Fibroblast of skin of left quadriceps (primary cell): Measurements from ENCODE around the gene BDH1.
A peak's percentile ranks its signal among the peaks of the same experiment; 100 is the strongest.
"Not testable (repeated sequence)": the region's sequence is repeated elsewhere in the genome, so short reads cannot be mapped to it uniquely, and the experiment has no call there.

Experiments
- DNase-seq, 2 experiments: peaks; one replicate each; pipeline ENCODE4 v3.0.0-alpha.2; 2013; ENCODE audit warnings: low read depth in 2 of 2

Gene BDH1

DNA sequence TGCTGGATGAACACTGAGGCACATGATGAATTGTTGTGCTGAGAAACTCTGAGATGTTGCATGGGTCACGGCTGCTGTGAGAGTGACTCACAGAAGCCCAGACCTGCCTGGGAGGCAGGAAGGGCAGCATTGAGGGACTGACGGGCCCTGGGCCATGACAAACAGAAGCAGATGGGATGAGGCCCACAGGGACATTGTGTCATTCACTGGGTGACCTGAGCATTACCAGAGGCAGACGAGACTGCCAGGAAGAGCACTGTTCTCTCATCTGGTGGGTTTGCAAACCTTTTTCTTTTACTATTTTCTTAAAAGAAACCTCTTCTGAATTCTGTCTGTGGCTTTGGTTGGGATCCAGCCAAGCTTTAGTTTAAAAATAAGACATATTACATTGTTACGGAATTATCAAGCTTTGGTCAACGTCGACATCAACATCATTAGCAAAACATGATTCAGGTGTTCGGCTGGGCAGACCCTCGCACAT, 67.8 kb downstream of the BDH1 start:
- peak; percentile 73 to 80 for DNase-seq

DNA sequence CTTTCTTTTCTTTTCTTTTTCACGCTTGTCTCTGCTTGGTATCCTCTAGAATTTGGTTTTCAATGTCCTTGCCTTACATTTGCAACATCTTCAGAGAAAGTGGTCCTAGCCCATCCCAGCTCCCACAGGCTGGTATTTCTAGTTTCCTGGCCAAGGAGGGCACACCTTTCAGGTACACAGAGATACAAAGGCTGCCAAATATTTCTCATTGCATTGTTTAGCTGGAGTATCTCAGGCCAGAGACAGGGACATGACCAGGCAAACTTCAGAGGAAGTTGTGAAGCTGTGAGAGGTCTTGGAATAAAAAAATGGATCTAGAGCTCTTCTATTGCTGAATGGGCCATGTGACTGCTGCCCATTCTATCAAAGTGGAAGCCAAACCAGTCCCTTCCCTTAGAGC, 68.9 kb downstream of the BDH1 start:
- no peak for DNase-seq

DNA sequence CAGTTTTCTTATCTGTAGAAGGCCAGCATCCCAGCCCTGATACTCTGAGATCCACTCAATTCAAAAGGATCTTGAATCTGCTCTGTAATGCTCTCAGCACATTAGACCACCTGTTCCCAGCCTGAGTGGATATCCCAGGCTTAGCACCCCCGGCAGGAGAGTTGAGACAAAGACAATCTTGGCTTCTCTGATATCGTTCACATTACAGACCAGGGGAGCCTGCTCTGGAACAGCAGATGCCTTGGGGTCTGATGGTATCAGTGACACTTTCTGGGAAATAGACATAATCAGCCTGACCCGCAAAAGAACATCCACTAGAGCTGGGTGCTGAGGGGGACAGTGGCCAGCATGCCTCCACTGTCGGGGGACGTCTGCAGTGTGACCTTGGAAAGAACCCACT, 70.6 kb downstream of the BDH1 start:
- DNase-seq: no peak

DNA sequence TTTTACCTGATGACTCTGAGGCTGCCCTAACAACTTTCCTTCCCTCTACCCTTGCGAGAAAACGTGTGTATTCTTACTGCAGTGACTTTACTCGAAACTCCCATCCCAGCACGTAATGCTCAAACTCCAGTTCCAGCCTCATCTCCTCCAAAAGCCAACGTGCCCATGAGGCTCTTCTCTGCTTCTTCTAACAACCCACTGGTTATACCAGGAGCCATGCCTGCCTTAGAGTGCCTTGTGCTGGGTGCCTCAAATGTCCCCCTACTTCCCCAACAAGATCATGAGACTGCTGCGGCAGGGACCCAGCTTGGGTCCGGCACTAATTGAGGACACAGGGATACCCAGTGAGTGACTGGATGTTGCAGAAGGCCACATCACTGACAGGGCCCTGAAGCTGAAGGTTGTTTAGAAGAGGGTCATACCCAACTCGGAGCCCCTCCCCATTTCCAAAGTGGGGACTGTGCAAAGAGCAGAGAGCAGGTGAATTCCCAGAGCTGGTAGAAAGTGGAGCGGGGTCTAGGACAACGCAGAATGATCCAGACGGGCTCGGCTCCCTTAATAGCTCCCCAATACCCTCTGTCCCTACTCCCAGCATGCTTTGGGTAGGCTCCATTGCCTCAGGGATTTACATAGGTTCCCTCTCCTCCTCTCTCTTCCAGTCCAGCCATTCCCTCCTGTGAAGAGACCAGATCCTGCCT, 71.4 kb downstream of the BDH1 start:
- no peak for DNase-seq

DNA sequence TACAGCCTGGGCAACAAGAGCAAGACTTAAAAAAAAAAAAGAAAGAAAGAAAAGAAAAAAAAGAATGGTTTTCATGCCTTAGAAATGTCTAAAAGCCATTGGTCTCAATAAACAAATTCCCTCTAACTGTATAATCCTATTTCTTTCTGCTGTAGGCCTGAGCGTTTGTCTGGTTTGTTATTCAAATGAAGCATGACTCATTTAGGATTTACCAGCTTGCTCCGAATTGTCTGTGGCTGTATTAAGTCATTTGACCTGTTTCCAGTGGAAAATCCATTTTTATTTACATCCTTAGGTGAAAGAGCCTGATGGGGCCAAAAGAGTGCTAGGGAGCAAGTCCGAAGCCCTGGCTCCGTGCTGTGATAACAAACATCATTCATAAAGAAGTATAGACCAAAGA, 73.8 kb downstream of the BDH1 start:
- no peak for DNase-seq

DNA sequence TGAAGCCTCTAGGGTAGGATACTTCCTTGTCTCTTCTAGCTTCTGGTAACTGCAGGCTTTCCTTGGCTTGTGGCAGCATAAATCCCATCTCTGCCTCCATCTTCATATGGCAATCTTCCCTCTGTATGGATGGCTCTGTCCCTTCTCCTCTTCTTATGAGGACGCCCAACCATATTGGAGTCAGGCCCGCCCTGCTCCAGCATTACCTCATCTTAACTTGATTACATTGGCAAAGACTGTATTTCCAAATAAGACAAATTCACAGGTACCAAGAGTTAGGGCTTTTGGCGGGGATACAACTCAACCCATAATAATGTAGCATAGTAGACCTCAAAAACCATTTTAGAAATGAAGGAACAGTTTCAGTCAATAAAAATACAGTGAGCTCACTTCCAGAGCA, 75.4 kb downstream of the BDH1 start:
- DNase-seq: no peak

DNA sequence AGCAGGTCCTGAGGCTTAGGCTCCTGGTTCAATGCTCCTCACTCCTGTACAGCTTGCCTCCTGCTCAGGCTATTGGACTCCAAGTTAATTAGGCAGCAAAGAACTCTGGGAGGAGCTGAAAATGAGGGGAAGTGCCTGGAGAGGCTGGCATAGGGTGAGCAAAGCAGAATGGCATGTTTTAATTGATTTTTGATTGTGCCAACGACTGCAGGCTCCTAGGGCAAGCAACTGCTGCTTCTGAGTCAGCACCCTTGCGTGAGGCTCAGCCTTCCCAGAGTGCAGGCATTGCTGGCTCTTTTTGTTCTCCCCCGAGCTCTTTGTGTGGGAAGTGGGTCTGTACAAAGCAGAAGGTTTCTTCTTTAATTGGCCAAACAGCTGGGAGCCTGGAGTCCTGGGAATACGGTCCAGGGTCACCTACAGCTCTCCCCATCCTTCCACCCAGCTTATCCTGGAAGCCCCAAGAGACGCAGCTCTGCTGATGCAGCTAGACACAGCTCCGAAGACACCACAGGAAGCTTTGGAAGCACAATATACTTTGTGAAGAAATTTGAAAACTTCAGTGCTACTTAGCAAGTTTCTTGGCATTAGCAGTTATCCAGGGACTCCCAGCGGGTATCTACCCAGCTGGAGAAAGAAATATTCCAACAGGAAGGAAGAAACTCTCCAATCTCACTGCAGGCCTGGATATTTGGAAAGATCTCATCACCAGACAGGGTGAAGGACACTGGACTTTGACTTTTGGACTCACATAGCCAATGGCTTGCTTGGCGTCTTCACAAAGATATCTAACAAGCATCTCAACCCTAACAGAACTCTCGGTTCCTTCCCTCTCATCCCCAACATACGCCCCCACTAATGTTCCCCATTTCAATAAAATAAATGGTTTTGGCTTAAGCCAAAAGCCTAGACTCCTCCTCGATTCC, 76.8 kb downstream of the BDH1 start:
- DNase-seq: no peak

DNA sequence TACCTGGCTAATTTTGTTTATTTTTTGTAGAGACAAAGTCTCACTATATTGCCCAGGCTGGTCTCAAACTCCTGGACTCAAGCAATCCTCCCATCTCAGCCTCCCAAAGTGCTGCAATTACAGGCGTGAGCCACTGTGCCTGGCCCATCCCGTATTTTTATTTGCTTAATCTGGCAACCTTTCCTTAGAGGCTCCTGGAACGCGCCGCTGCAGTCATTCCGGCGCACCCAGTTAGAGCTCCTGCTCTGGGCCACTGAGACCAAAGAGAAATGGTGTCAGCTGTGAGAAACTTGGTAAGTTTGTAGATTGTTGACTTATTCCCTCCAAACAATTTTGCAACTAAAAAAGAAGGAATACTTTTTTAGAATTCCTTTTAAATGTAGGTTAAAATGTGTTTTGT, 78.0 kb downstream of the BDH1 start:
- DNase-seq: not testable (repeated sequence)

DNA sequence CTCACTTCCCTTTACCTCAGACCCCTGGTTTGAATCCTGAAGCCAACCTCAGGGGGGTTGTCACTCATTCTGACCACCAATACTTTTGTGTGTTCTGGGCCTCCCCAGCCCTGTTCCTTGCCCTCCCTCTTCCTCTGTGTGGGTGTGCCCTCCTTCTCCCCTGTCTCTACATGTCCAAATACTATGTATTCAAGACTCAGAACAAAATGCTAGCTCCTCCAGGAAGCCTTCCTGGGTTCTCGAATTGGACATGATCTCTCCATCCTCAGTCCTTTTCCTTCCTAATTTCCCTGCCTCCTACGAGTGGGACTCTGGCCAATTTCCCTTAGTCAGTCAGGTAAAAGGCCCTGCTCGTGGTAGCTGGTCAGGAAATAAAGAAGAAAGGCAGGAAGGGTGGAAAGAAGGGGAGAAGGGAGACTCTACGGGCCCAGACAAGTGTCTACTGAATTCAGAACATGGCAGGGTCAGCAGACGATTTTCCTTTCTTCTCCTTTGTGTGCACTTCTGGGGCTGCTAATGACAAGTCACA, 79.7 kb downstream of the BDH1 start:
- no peak for DNase-seq

DNA sequence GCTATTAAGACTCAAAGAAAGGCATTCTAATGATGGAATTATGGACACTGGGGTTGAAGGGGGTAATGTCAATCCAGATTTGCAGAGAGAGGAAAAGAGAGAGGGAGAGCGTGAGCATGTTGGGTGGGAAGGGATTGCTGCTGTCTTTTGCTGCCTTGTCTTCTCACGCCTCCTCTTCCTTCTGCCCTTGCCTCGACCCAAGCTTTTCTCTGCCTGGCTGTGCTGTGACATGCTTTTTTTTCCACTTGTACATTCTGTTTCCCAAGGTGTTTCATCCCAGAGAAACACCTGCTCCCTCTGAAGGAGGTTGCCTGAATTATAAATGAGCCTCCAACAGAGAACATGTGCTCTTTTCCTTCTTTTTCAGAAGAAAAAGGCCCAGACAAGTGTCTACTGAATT, 80.3 kb downstream of the BDH1 start:
- no peak for DNase-seq

DNA sequence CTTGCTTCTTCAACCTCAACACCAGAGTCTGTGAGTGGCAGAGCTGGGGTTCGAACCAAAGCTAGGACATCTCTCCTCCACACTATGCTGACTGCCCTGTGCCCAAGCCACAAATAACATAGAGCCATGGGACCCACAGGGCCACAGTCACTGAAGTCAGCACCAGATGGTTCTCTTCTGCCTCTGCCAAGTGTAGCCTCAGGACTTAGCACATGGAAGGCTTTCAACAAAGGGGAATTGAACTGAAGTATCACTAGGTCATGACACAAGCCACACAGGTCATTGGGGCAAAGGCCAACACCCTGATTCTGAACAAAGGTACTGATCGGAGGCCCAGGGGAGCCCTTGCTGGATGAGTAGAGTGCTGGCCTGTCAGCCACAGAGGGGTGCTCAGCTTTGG, 83.6 kb downstream of the BDH1 start:
- DNase-seq: no peak

DNA sequence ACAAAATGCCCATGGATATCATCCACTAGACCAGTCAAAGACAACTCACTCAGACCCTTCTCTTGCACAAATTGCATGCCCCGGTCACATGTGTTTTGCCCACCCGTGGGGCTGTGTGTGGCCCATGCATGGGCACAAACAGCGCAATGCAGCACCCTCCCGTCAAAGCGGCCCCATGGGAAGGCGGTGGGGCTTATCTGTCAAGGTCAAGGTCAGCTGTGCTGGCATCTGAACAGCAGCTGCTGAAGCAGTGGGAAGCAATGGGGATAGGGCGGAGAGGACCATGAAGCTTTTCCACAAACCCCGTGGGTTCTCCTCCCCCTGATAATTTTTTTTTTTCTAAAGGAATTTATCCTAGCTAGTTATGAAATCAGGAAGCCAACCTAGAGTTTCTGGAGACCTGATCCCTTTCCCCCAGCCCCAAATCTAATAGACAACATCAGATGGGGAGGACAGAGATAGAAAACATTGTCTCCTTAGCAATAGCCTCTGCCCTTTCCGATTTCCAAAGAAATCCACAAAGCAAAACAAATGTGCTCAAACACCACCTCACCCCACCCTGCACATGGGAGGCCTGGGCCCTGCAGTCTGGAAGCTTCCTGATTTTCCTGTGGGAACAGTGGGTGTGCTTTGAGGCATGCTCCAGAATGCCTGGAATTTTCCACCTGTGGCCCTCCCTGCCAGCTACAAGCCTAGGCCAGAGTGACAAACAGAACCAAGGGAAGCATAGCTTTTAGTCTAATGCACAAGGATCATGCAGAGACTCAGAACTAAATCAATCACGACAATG, 84.4 kb downstream of the BDH1 start:
- no peak for DNase-seq

DNA sequence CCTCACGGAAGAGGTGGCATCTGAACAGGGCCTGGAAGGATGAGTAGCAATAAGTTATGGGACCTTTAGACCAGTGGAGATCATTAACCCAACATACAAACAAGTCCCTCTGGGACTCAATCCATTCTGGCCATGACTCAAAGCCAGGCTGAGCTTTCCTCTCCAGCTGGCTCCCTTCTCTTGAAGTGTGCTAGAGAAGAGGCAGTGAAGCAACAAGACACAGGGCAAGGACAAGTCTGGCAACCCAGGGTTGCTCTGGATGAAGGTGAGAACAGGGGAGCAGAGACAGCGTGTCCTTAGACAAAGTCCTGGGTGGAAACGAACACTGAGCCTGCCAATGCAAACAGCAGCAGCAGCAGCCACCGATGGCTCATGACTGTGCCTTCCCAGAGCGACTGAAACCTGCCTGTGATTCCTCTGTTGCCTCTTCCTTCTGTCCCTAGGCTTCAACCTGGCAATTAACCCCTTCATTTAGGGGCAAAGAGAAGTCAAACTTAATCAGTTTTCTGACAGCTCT, 86.8 kb downstream of the BDH1 start:
- DNase-seq: no peak

DNA sequence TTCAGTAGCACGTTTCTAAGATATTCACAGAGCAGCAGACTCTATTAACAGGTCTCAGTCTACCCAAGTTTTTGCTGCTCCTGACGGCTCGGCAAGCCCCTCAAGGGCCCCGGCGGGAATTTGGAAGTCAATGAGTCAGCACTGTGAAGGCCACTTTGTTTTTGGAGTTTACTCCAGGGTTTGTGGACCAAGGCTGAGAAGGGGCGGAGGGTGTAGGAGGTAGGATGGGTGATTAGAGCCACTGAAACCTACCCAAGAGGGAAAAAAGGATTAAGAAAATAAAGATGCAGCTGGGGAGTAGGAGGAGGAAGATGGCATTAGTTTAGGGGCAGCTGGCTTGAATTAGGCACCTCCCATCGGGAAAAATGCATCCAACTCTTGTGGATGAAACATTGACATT, 87.6 kb downstream of the BDH1 start:
- DNase-seq: no peak

DNA sequence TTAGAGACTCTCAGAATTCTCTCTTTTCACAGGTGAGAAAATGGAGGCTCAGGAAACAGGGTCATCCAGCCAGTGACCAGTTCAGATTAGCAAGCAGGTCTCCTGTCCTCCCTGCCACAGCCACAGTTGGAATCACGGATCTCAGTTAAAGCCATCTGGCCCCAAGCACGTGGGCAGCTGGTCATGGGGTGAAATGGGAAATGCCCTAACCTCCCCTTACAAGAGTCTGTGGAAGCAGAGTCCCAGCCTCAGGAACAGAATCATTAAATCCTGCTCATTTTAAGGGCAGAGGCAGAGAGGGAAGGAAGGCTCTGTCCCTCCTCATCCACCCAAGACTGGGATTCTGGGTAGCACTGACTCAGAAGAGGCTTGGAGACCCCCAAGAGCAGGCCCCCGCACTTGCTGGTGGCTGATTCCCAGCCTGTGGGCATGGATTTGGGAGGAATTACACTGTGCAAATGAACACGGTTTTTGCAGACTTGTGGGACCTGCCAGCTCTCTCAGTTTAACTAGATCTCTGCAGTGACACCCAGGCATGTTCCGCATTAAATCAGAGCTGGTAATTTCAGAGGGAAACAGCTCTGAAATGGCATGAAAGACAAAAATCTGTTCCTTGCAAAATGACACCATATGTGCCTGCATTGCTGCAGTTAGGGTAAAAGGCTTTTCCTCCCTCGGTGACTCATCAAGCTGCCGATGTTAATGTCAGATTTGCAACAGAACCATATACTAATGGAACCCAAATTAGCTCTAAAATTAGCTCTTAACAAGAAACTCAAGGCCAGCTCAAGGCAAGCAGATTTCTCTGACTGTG, 89.0 kb downstream of the BDH1 start:
- peak; percentile 73 to 74 for DNase-seq

DNA sequence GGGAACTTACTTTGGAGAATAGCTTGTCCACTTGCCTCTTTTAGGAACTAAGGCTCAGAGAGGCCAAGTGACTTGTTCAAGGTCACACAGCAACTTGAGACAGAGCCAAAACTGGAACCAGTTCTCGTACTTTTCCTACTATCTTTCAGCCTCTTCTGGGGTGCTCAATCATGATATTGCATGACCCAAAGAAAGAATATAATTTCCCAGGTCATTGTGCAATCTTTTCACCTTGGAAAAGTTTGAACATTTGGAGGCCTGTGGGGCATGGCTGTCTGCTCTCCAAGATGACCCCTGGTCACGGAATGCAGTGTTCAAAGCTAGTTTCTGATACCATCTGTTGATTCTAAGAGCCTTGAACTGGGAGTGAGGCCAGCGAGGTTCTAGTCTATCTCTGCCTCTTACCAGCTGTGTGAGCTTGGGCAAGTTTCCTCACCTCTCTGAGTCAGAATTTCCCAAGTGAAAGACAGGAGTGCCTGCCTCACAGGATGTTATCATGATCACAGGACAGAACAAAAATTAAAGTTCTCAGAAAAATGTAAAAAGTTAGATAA, 89.7 kb downstream of the BDH1 start:
- DNase-seq: no peak

DNA sequence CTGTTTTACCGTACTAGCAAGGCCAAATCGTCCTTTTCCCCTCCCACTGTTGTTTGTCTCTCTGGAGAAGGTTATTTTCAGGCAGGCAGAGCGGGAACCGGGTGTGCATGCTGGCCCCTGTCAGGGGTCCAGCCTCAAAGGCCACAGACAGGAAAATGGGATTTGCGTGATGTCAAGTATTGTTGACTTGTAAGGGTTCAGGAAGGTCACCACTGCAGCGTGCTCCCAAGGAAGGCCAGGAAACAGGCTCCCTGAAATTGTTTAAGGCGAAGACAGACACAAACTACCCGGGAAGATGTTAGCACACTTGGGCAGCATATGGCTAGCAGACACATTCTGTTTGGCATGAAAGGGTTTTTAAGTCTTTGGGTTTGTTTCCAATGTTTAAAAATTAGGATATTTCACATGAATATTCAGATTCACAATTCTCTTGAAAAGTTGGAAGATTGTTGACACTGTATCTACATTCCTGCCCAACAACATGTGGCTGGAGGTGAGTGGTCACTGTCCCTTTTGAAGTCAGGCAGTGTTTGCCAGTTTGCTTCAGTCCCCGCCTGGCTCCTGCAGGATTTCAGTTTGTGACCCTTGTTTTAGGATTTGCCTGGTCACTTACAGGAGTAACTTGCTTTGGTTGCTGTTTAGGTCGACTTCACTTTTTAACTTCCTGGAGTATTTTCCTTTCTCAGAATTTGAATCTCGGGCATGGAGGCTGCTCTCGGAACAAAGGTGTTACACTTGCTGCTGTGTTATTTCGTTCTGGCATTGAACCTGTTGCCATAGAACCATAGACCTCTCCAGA, 90.4 kb downstream of the BDH1 start:
- no peak for DNase-seq

DNA sequence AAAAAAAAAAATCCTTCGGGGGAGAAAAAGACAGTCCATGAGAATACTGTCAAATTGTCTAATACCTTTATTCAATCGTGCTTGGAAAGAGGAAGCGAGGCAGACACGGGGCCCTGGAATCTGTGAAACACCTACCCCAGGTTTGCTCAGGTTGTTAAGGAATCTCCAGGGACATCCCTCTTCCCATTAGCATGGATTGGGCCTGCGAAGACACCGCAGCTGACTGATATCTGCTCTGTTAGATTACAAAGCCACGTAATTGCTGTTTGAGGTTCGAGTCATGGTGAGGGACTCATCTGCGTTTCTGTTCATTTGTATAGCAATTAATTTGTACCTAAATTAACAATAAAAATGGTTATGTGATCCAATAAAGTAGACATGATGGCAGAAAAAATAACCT, 91.0 kb downstream of the BDH1 start:
- DNase-seq: no peak

DNA sequence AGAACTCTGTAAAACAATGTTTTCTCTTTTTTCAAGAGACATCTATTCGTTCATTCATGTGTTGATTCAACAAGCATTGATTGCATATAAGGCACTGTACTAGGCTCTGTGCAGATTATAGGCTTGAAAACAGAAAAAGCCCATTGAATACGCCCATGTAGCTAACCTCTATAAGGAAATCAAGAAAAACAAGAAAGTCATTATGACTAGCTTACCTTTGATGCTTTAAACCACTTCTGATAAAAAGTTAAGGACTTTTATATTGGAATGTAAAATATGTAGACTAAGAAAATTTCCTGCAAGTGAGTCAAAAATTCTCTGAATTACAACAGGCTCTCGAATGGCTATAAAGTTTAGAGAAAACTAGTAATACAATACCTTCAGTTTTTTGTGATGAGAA, 92.5 kb downstream of the BDH1 start:
- DNase-seq: no peak

DNA sequence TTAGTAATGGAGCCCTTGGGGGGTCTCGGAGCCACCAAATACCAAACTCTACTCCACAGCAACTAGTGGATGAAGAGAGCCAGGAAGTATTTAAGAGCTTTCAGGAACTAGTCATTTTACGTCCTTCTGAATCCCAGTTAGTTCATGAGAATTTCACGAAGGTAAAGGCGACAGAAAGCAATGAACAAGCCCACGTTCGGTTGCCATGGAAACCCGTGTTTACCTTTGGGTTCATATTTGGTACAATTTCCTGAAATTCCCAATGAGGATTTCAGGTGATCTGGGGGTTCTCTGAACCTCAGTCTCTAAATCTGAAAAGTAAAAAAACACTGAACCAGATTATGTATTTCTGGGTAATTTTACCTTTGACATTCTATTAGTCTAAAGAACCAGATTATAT, 93.0 kb downstream of the BDH1 start:
- DNase-seq: no peak
